ENCODE measurements around the gene CALN1.

DNA sequence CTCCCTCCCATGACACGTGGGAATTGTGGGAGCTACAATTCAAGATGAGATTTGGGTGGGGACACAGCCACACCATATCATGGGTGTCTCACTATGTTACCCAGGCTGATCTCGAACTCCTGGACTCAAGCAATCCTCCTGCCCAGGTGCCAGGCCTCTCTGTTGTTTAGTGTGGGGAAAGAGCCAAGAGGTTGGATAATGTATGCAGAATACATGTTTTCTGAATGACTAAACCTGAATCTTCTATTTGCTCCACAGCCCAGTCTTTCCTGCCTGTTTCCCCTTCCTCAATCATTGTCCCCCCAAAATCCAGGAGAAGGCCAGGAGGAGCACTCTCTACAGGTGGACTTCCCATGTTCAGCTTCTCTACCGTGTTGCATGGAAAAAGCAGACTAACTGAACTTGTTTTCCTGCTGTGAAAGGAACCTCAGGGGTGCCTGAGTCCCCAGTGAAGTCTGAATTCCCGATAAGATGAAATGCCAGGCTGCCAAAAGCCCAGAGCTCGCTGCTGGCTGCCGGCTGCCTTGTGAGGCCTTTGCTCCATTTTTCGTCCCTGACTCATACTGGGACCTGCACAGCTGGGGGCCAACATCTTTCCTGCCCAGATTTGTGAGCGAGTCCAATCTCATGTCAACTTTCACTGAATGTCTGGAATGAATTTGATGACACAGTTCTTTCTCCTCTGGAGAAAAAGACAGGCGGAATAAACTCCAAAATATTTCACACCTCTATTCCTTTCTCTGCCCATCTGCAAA lies 588.0 kb downstream of the CALN1 start:
- TF ChIP-seq, protein P1, sequence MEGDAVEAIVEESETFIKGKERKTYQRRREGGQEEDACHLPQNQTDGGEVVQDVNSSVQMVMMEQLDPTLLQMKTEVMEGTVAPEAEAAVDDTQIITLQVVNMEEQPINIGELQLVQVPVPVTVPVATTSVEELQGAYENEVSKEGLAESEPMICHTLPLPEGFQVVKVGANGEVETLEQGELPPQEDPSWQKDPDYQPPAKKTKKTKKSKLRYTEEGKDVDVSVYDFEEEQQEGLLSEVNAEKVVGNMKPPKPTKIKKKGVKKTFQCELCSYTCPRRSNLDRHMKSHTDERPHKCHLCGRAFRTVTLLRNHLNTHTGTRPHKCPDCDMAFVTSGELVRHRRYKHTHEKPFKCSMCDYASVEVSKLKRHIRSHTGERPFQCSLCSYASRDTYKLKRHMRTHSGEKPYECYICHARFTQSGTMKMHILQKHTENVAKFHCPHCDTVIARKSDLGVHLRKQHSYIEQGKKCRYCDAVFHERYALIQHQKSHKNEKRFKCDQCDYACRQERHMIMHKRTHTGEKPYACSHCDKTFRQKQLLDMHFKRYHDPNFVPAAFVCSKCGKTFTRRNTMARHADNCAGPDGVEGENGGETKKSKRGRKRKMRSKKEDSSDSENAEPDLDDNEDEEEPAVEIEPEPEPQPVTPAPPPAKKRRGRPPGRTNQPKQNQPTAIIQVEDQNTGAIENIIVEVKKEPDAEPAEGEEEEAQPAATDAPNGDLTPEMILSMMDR (IDR thresholded peaks at IDR 0.05), result no peak
- TF ChIP-seq POLR2A (IDR thresholded peaks at IDR 0.05), result no peak
